T-cell (primary cell): Measurements from ENCODE around the gene GLIS1. TPM values are rescaled to one million over a fixed set of nuclear protein-coding genes. Genes with fewer than 3 reads are reported as not detected.

Experiments
- ATAC-seq, 4 experiments: fragments of 200-7000 bp in 3 of 4; fragments of 150-1000 bp in 1 of 4; cut with Tn5 transposase; replicated peaks in 1 of 4; 1 replicate in 3 of 4; 2 replicates in 1 of 4; pipeline ENCODE4 v1.10.0; 2021; ENCODE audit warnings: moderate library complexity in 3 of 4, mild to moderate bottlenecking in 2 of 4, moderate number of reproducible peaks in 1 of 4
- CTCF ChIA-PET, 2 donors: fragments of 300-600 bp; sonication (Branson Sonifier 250); formaldehyde crosslinking; loops; one replicate each; lab custom pipeline; 2022; ENCODE audit warnings: antibody characterized with exemption in 2 of 2; lab: Charles Lee
- POLR2A ChIA-PET, 2 donors: fragments of 300-600 bp; sonication (Branson Sonifier 250); formaldehyde crosslinking; loops; one replicate each; lab custom pipeline; 2022; ENCODE audit warnings: antibody characterized with exemption in 2 of 2; lab: Charles Lee
- DNase-seq, 35 experiments: peaks; one replicate each; pipeline versions ENCODE4 v3.0.0 to v3.0.0-alpha.2; 2013 to 2023
- H3K27ac ChIP-seq: one replicate; pipeline ENCODE4 v1.5.1; 2013; ENCODE audit warnings: low read length
- H3K27me3 ChIP-seq, 2 experiments: replicated peaks in 1 of 2; 1 replicate in 1 of 2; 2 replicates in 1 of 2; pipeline versions ENCODE4 v1.6.1 to v1.7.0; 2013; ENCODE audit warnings: low read length in 1 of 2, mixed read lengths in 1 of 2; ENCODE audit not compliant: control insufficient read depth in 2 of 2, insufficient read depth in 2 of 2; ENCODE audit errors: extremely low read depth in 1 of 2
- H3K36me3 ChIP-seq, 2 donors: 1 replicate in 1 of 2; 2 replicates in 1 of 2; pipeline versions ENCODE4 v1.6.1 to v1.7.0; 2013; ENCODE audit warnings: low read length in 1 of 2; ENCODE audit not compliant: control insufficient read depth in 2 of 2, insufficient read depth in 1 of 2; ENCODE audit errors: extremely low read depth in 1 of 2
- H3K4me1 ChIP-seq, 2 experiments: 1 replicate in 1 of 2; 2 replicates in 1 of 2; pipeline versions ENCODE4 v1.6.1 to v1.7.0; 2013; ENCODE audit warnings: low read length in 2 of 2, mixed read lengths in 1 of 2; ENCODE audit not compliant: insufficient read depth in 2 of 2, control insufficient read depth in 1 of 2; ENCODE audit errors: extremely low read depth in 1 of 2
- H3K4me3 ChIP-seq, 2 donors: 1 replicate in 1 of 2; 2 replicates in 1 of 2; pipeline versions ENCODE4 v1.5.1 to v1.7.0; 2013; ENCODE audit warnings: mild to moderate bottlenecking in 2 of 2, low read length in 1 of 2, moderate library complexity in 1 of 2; ENCODE audit not compliant: control insufficient read depth in 1 of 2; ENCODE audit errors: extremely low read depth in 1 of 2
- H3K9me3 ChIP-seq: 2 replicates; pipeline ENCODE4 v1.7.0; 2013
- H3K27ac Mint-ChIP-seq, 2 donors: one replicate each; pipeline ENCODE4 v1.8.0; 2020 to 2021; ENCODE audit warnings: mild to moderate bottlenecking in 2 of 2, mixed read lengths in 2 of 2
- H3K27me3 Mint-ChIP-seq, 2 donors: one replicate each; pipeline ENCODE4 v1.8.0; 2021 to 2022; ENCODE audit warnings: mixed read lengths in 2 of 2
- H3K36me3 Mint-ChIP-seq: one replicate; pipeline ENCODE4 v1.8.0; 2021; ENCODE audit warnings: mixed read lengths
- H3K4me1 Mint-ChIP-seq, 3 donors: one replicate each; pipeline ENCODE4 v1.8.0; 2020 to 2022; ENCODE audit warnings: mixed read lengths in 3 of 3, mild to moderate bottlenecking in 1 of 3
- H3K4me3 Mint-ChIP-seq, 3 donors: one replicate each; pipeline ENCODE4 v1.8.0; 2020 to 2022; ENCODE audit warnings: mild to moderate bottlenecking in 3 of 3, mixed read lengths in 3 of 3, moderate library complexity in 3 of 3
- H3K9me3 Mint-ChIP-seq, 3 donors: one replicate each; pipeline ENCODE4 v1.8.0; 2020 to 2022; ENCODE audit warnings: mixed read lengths in 3 of 3
- WGBS: methylation state at CpG from one replicate; pipeline ENCODE4 v1.1.5; 2013; ENCODE audit warnings: missing lambda C conversion rate; ENCODE audit not compliant: insufficient coverage; 5-methylcytosine and 5-hydroxymethylcytosine counted together
- total RNA-seq, 35 experiments: library from RNA in 6 of 35; stranded (reverse) in 6 of 35; fragments of 120-200 nt in 1 of 35; gene quantifications; one replicate each; pipeline versions ENCODE4 v1.2.1 to v1.2.4 and lab custom pipeline; 2013 to 2026

GLIS1 gene
- total RNA-seq, 5 donors from 2014 or later (not counting 1 experiment from before 2014, with no cell fraction given), result not detected

DNA sequence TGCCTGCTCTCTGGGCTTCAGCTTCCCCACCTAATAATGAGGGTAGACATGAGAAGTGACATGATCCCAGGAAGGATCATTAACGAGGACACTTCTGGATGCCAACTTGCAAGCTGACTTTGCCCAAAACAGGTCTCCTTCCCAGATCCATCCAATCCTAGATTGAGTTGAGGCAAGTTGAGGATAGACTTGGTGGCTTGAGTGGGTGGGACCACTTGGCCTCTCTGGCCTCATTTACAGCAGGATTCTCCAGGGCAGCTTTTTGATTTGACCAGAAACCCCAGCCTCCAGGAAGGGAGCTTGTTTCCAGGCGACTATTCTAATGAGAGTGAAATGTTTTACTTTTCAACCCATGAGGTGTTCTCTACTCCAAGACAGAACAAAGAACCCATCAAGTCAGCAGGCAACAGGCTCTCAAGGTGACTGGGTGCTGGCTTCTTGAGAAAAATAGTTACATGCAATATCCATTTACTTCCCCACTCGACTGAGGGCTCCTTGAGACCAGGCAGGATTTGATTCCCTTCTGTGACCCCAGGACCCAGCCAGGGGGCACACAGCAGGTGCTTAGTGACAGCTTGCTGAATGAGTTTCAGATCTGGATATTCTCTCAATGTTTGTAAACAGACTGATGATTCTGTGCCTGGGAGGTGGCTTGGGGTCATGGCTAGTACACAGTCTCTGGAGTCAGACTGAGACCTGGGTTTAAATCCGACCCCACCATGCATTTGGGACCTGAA, 151.5 kb downstream of the GLIS1 start:
- ChIA-PET POLR2A (no interaction called here), CTCF (no interaction called here)
- ATAC-seq (no peak), DNase-seq (peak in 1 of 35 experiments; percentile 4)
- Mint-ChIP-seq H3K27ac (no peak overlapping the region), H3K9me3 (no peaks in the 10 kb centered on the region), H3K36me3 (no peaks in the 10 kb centered on the region), H3K4me3 (no peak overlapping the region), H3K4me1 (peaks cover 15 to 23% (median 16%) of the 10 kb centered on the region in 3 donors), H3K27me3 (no peaks in the 10 kb centered on the region)
- H3K4me1 ChIP-seq, result peaks cover 12 to 38% of the 10 kb centered on the region in 2 experiments
- WGBS, result 73% methylated on average over 2 of the region's 4 CpGs
- H3K9me3 ChIP-seq, result no peaks in the 10 kb centered on the region
- H3K36me3 ChIP-seq, result no peaks in the 10 kb centered on the region
- no peak overlapping the region for H3K27ac ChIP-seq
- no peak overlapping the region for H3K4me3 ChIP-seq
- H3K27me3 ChIP-seq, result peaks cover 0 to 8% of the 10 kb centered on the region in 2 experiments

- Histone ChIP-seq H3K27ac (no peak overlapping the region), H3K9me3 (no peaks in the 10 kb centered on the region), H3K4me3 (no peak overlapping the region), H3K36me3 (no peaks in the 10 kb centered on the region), H3K4me1 (peaks cover 12 to 45% of the 10 kb centered on the region in 2 experiments), H3K27me3 (peaks cover 0 to 7% of the 10 kb centered on the region in 2 experiments)
- POLR2A ChIA-PET, result no interaction called here
- no peak overlapping the region for H3K4me3 Mint-ChIP-seq
- peaks cover 15 to 25% (median 16%) of the 10 kb centered on the region in 3 donors for H3K4me1 Mint-ChIP-seq
- ATAC-seq (no peak), DNase-seq (peak in 1 of 35 experiments; percentile 11)
- no peaks in the 10 kb centered on the region for H3K9me3 Mint-ChIP-seq
- CTCF ChIA-PET, result interaction anchor here in 1 of 2 donors (1.0 kb wide), 1 partner anchor 12 kb away, joined by 3 read pairs; no protein-coding TSS in a partner anchor
- no peaks in the 10 kb centered on the region for H3K27me3 Mint-ChIP-seq
- no peaks in the 10 kb centered on the region for H3K36me3 Mint-ChIP-seq
- 100% methylated on average over 1 of the region's 2 CpGs for WGBS
- no peak overlapping the region for H3K27ac Mint-ChIP-seq
Observed at GRCh38 chr1:53586765-53587164, 152.2 kb downstream of the GLIS1 start.

- H3K4me3 Mint-ChIP-seq, result no peak overlapping the region
- no peak overlapping the region for H3K4me3 ChIP-seq
- H3K36me3 ChIP-seq, result no peaks in the 10 kb centered on the region
- no peaks in the 10 kb centered on the region for H3K9me3 ChIP-seq
- ATAC-seq (no peak), DNase-seq (peak in 1 of 35 experiments; percentile 2)
- no peak overlapping the region for H3K27ac Mint-ChIP-seq
- ChIA-PET POLR2A (no interaction called here), CTCF (no interaction called here)
- peaks cover 15 to 28% (median 16%) of the 10 kb centered on the region in 3 donors for H3K4me1 Mint-ChIP-seq
- peaks cover 0 to 7% of the 10 kb centered on the region in 2 experiments for H3K27me3 ChIP-seq
- H3K27ac ChIP-seq, result no peak overlapping the region
- WGBS, result 50% methylated on average over 1 of the region's 1 CpG
- H3K4me1 ChIP-seq, result peaks cover 12 to 50% of the 10 kb centered on the region in 2 experiments
- H3K27me3 Mint-ChIP-seq, result no peaks in the 10 kb centered on the region
- no peaks in the 10 kb centered on the region for H3K36me3 Mint-ChIP-seq
- no peaks in the 10 kb centered on the region for H3K9me3 Mint-ChIP-seq
Observed at GRCh38 chr1:53585565-53585964, 153.4 kb downstream of the GLIS1 start.

- Histone ChIP-seq H3K9me3 (no peaks in the 10 kb centered on the region), H3K4me1 (peaks cover 12 to 50% of the 10 kb centered on the region in 2 experiments), H3K36me3 (no peaks in the 10 kb centered on the region), H3K4me3 (no peak overlapping the region), H3K27me3 (peaks cover 0 to 7% of the 10 kb centered on the region in 2 experiments), H3K27ac (no peak overlapping the region)
- ChIA-PET POLR2A (no interaction called here), CTCF (interaction anchor here in 1 of 2 donors (0.6 kb wide), 1 partner anchor 15 kb away, joined by 3 read pairs; no protein-coding TSS in a partner anchor)
- Mint-ChIP-seq H3K4me1 (peaks cover 15 to 28% (median 16%) of the 10 kb centered on the region in 3 donors), H3K36me3 (no peaks in the 10 kb centered on the region), H3K4me3 (no peak overlapping the region), H3K9me3 (no peaks in the 10 kb centered on the region), H3K27me3 (no peaks in the 10 kb centered on the region), H3K27ac (no peak overlapping the region)
- DNase-seq (peak in 34 of 35 experiments; percentile 15 to 76 (median 46)), ATAC-seq (peak; percentile 60 to 86 (median 82))
- 0% methylated on average over 1 of the region's 5 CpGs for WGBS
Observed at GRCh38 chr1:53585129-53585528, 153.8 kb downstream of the GLIS1 start.

GRCh38 chr1:53584777-53585107, 154.2 kb downstream of the GLIS1 start:
- Histone ChIP-seq H3K4me1 (peaks cover 12 to 50% of the 10 kb centered on the region in 2 experiments), H3K27me3 (peaks cover 0 to 7% of the 10 kb centered on the region in 2 experiments), H3K27ac (no peak overlapping the region), H3K36me3 (no peaks in the 10 kb centered on the region), H3K4me3 (no peak overlapping the region), H3K9me3 (no peaks in the 10 kb centered on the region)
- no peak for ATAC-seq
- H3K27me3 Mint-ChIP-seq, result no peaks in the 10 kb centered on the region
- H3K27ac Mint-ChIP-seq, result no peak overlapping the region
- H3K4me1 Mint-ChIP-seq, result peaks cover 15 to 28% (median 16%) of the 10 kb centered on the region in 3 donors
- CTCF ChIA-PET, result interaction anchor here in 1 of 2 donors (0.6 kb wide), 1 partner anchor 16 kb away, joined by 3 read pairs; no protein-coding TSS in a partner anchor
- POLR2A ChIA-PET, result no interaction called here
- peak in 1 of 35 experiments; percentile 4 for DNase-seq
- H3K9me3 Mint-ChIP-seq, result no peaks in the 10 kb centered on the region
- 50% methylated on average over 2 of the region's 2 CpGs for WGBS
- H3K4me3 Mint-ChIP-seq, result no peak overlapping the region
- H3K36me3 Mint-ChIP-seq, result no peaks in the 10 kb centered on the region

GRCh38 chr1:53583868-53584776, 154.8 kb downstream of the GLIS1 start:
- peaks cover 15 to 28% (median 16%) of the 10 kb centered on the region in 3 donors for H3K4me1 Mint-ChIP-seq
- H3K27me3 ChIP-seq, result peaks cover 0 to 5% of the 10 kb centered on the region in 2 experiments
- no peak overlapping the region for H3K27ac Mint-ChIP-seq
- POLR2A ChIA-PET, result no interaction called here
- DNase-seq (no peak), ATAC-seq (no peak)
- no peak overlapping the region for H3K27ac ChIP-seq
- no peaks in the 10 kb centered on the region for H3K36me3 ChIP-seq
- H3K4me3 ChIP-seq, result no peak overlapping the region
- no peaks in the 10 kb centered on the region for H3K36me3 Mint-ChIP-seq
- 90% methylated on average over 9 of the region's 11 CpGs for WGBS
- peaks cover 12 to 50% of the 10 kb centered on the region in 2 experiments for H3K4me1 ChIP-seq
- CTCF ChIA-PET, result no interaction called here
- H3K27me3 Mint-ChIP-seq, result no peaks in the 10 kb centered on the region
- H3K9me3 ChIP-seq, result no peaks in the 10 kb centered on the region
- no peaks in the 10 kb centered on the region for H3K9me3 Mint-ChIP-seq
- H3K4me3 Mint-ChIP-seq, result no peak overlapping the region
